ENCODE results near the gene PRKACA.

The PRKACA gene

GRCh38 chr19:14070268-14071050 is 47.1 kb downstream of the PRKACA start:
- no peak for DNase-seq (ENCODE audit: low read depth)
- TF ChIP-seq CTCF (IDR thresholded peaks at IDR 0.05; ENCODE audit: insufficient read depth, low read depth, low read length, missing control alignments): no peak
- H3K4me3 ChIP-seq (ENCODE audit: low read depth, low read length): no peak overlapping the region

- no peak overlapping the region for H3K4me3 ChIP-seq (ENCODE audit: low read depth, low read length)
- no peak for DNase-seq (ENCODE audit: low read depth)
- TF ChIP-seq CTCF (IDR thresholded peaks at IDR 0.05; ENCODE audit: insufficient read depth, low read depth, low read length, missing control alignments): no peak
Observed at GRCh38 chr19:14066134-14066533, 51.4 kb downstream of the PRKACA start.

GRCh38 chr19:14063105-14063504 is 54.5 kb downstream of the PRKACA start:
- no peak for DNase-seq (ENCODE audit: low read depth)
- no peak for TF ChIP-seq CTCF (IDR thresholded peaks at IDR 0.05; ENCODE audit: insufficient read depth, low read depth, low read length, missing control alignments)
- H3K4me3 ChIP-seq (ENCODE audit: low read depth, low read length): no peak overlapping the region

GRCh38 chr19:14062558-14062855 is 55.1 kb downstream of the PRKACA start:
- no peak for TF ChIP-seq CTCF (IDR thresholded peaks at IDR 0.05; ENCODE audit: insufficient read depth, low read depth, low read length, missing control alignments)
- DNase-seq (ENCODE audit: low read depth): no peak
- no peak overlapping the region for H3K4me3 ChIP-seq (ENCODE audit: low read depth, low read length)

GRCh38 chr19:14061751-14062557 is 55.6 kb downstream of the PRKACA start, which contains the start of gene PALM3:
Gene PALM3, minus strand, starts transcription at chr19:14062076. Its CDS starts 96 bp downstream, at chr19:14061980.
- no peak for DNase-seq (ENCODE audit: low read depth)
- no peak for TF ChIP-seq CTCF (IDR thresholded peaks at IDR 0.05; ENCODE audit: insufficient read depth, low read depth, low read length, missing control alignments)
- H3K4me3 ChIP-seq (ENCODE audit: low read depth, low read length): no peak within 1 kb of the TSS

- H3K4me3 ChIP-seq (ENCODE audit: low read depth, low read length): no peak overlapping the region
- no peak for DNase-seq (ENCODE audit: low read depth)
- no peak for TF ChIP-seq CTCF (IDR thresholded peaks at IDR 0.05; ENCODE audit: insufficient read depth, low read depth, low read length, missing control alignments)
Observed at GRCh38 chr19:14061081-14061749, 56.3 kb downstream of the PRKACA start.

Measured in GM12865 (cell line).